H9 (cell line): ENCODE results near the gene ZNF831. TPM values are rescaled to one million over a fixed set of nuclear protein-coding genes. Genes with fewer than 3 reads are reported as not detected.

Experiments
- DNase-seq: peaks from one replicate; pipeline ENCODE4 v3.0.0-alpha.2; 2017
- H2AFZ ChIP-seq: one replicate; pipeline ENCODE4 v1.6.1; 2013; ENCODE audit warnings: mild to moderate bottlenecking, low read length, control low read depth, moderate library complexity
- H2AK5ac ChIP-seq: 2 replicates; pipeline ENCODE4 v1.6.1; 2013; ENCODE audit warnings: low read length, control low read depth, mixed read lengths; ENCODE audit not compliant: insufficient read length
- H2BK120ac ChIP-seq: one replicate; pipeline ENCODE4 v1.6.1; 2013; ENCODE audit warnings: low read depth, mild to moderate bottlenecking, low read length, control low read depth, inconsistent platforms; ENCODE audit not compliant: poor library complexity, severe bottlenecking
- H2BK12ac ChIP-seq: 2 replicates; pipeline ENCODE4 v1.6.1; 2013; ENCODE audit warnings: low read length, control low read depth, mixed read lengths, low read depth; ENCODE audit not compliant: insufficient read length
- H2BK15ac ChIP-seq: 2 replicates; pipeline ENCODE4 v1.6.1; 2013; ENCODE audit warnings: low read depth, low read length, control low read depth
- H2BK20ac ChIP-seq: one replicate; pipeline ENCODE4 v1.6.1; 2013; ENCODE audit warnings: low read depth, mild to moderate bottlenecking, low read length, control low read depth, inconsistent platforms; ENCODE audit not compliant: poor library complexity, severe bottlenecking
- H2BK5ac ChIP-seq: 2 replicates; pipeline ENCODE4 v1.6.1; 2013; ENCODE audit warnings: low read length, control low read depth, mixed read lengths; ENCODE audit not compliant: insufficient read length
- H3K14ac ChIP-seq: 2 replicates; pipeline ENCODE4 v1.6.1; 2013; ENCODE audit warnings: low read length, control low read depth; ENCODE audit not compliant: insufficient read depth
- H3K18ac ChIP-seq: 2 replicates; pipeline ENCODE4 v1.6.1; 2013; ENCODE audit warnings: low read depth, mild to moderate bottlenecking, mixed read lengths, low read length, control low read depth; ENCODE audit not compliant: insufficient read length
- H3K23ac ChIP-seq: 2 replicates; pipeline ENCODE4 v1.6.1; 2013; ENCODE audit warnings: low read length, control low read depth, mixed read lengths, low read depth; ENCODE audit not compliant: insufficient read length
- H3K23me2 ChIP-seq: 2 replicates; pipeline ENCODE4 v1.6.1; 2013; ENCODE audit warnings: low read depth, mild to moderate bottlenecking, mixed read lengths, low read length, control low read depth; ENCODE audit not compliant: insufficient read length, poor library complexity, severe bottlenecking
- H3K27ac ChIP-seq: 2 replicates; pipeline ENCODE4 v1.5.1; 2013; ENCODE audit warnings: low read length, control low read depth, mixed read lengths, low read depth; ENCODE audit not compliant: insufficient read length
- H3K27me3 ChIP-seq: 2 replicates; pipeline ENCODE4 v1.6.1; 2013; ENCODE audit warnings: low read length, control low read depth, inconsistent platforms; ENCODE audit not compliant: insufficient read depth
- H3K4ac ChIP-seq: 2 replicates; pipeline ENCODE4 v1.6.1; 2013; ENCODE audit warnings: low read depth, mild to moderate bottlenecking, control low read depth, inconsistent platforms, low read length, moderate library complexity
- H3K4me1 ChIP-seq: 2 replicates; pipeline ENCODE4 v1.6.1; 2013; ENCODE audit warnings: low read length, control low read depth, inconsistent platforms; ENCODE audit not compliant: insufficient read depth
- H3K4me2 ChIP-seq: 2 replicates; pipeline ENCODE4 v1.6.1; 2013; ENCODE audit warnings: low read length, control low read depth, mixed read lengths; ENCODE audit not compliant: insufficient read length, insufficient read depth
- H3K56ac ChIP-seq: 2 replicates; pipeline ENCODE4 v1.6.1; 2013; ENCODE audit warnings: low read depth, mild to moderate bottlenecking, mixed read lengths, low read length, control low read depth; ENCODE audit not compliant: insufficient read length
- H3K79me1 ChIP-seq: 2 replicates; pipeline ENCODE4 v1.6.1; 2013; ENCODE audit warnings: low read depth, mild to moderate bottlenecking, moderate library complexity, low read length, control low read depth, inconsistent platforms; ENCODE audit not compliant: insufficient read depth, poor library complexity, severe bottlenecking
- H3K79me2 ChIP-seq: 2 replicates; pipeline ENCODE4 v1.6.1; 2013; ENCODE audit warnings: low read length, control low read depth, inconsistent platforms; ENCODE audit not compliant: insufficient read depth
- H3K9ac ChIP-seq: 2 replicates; pipeline ENCODE4 v1.6.1; 2013; ENCODE audit warnings: low read length, control low read depth, mixed read lengths; ENCODE audit not compliant: insufficient read length; ENCODE audit errors: extremely low read depth
- H3K9me3 ChIP-seq: one replicate; pipeline ENCODE4 v1.6.1; 2013; ENCODE audit warnings: low read depth, low read length, inconsistent platforms; ENCODE audit not compliant: control insufficient read depth
- H3T11ph ChIP-seq: one replicate; pipeline ENCODE4 v1.6.1; 2013; ENCODE audit warnings: mild to moderate bottlenecking, low read length, control low read depth, inconsistent platforms
- H4K20me1 ChIP-seq: one replicate; pipeline ENCODE4 v1.6.1; 2013; ENCODE audit not compliant: control insufficient read depth, insufficient read length, insufficient read depth
- H4K5ac ChIP-seq: 2 replicates; pipeline ENCODE4 v1.6.1; 2013; ENCODE audit warnings: low read depth, mild to moderate bottlenecking, mixed read lengths, low read length, control low read depth; ENCODE audit not compliant: insufficient read length
- H4K8ac ChIP-seq: replicated peaks from 2 replicates; pipeline ENCODE4 v1.6.1; 2013; ENCODE audit warnings: low read length, control low read depth, mixed read lengths, low read depth; ENCODE audit not compliant: insufficient read length
- H4K91ac ChIP-seq: 2 replicates; pipeline ENCODE4 v1.6.1; 2013; ENCODE audit warnings: low read depth, mild to moderate bottlenecking, moderate library complexity, mixed read lengths, low read length, control low read depth; ENCODE audit not compliant: insufficient read length
- H3K27ac Mint-ChIP-seq, 3 experiments: 2 replicates in 2 of 3; 3 replicates in 1 of 3; pipeline ENCODE4 v1.8.0; 2020 to 2021; ENCODE audit warnings: mixed read lengths in 3 of 3, mild to moderate bottlenecking in 1 of 3, moderate library complexity in 1 of 3
- H3K27me3 Mint-ChIP-seq: 2 replicates; pipeline ENCODE4 v1.8.0; 2021; ENCODE audit warnings: low read depth, mild to moderate bottlenecking, moderate library complexity, mixed read lengths
- H3K36me3 Mint-ChIP-seq, 3 experiments: 2 replicates in 2 of 3; 3 replicates in 1 of 3; pipeline ENCODE4 v1.8.0; 2020 to 2021; ENCODE audit warnings: low read depth in 3 of 3, mixed read lengths in 3 of 3; ENCODE audit not compliant: insufficient read depth in 1 of 3
- H3K4me1 Mint-ChIP-seq, 2 experiments: 2 replicates each; pipeline ENCODE4 v1.8.0; 2020; ENCODE audit warnings: mixed read lengths in 2 of 2
- H3K4me3 Mint-ChIP-seq, 2 experiments: 2 replicates in 1 of 2; 3 replicates in 1 of 2; pipeline ENCODE4 v1.8.0; 2020 to 2021; ENCODE audit warnings: mild to moderate bottlenecking in 2 of 2, mixed read lengths in 2 of 2, moderate library complexity in 1 of 2
- H3K9me3 Mint-ChIP-seq, 2 experiments: 2 replicates in 1 of 2; 3 replicates in 1 of 2; pipeline ENCODE4 v1.8.0; 2020; ENCODE audit warnings: mild to moderate bottlenecking in 2 of 2, mixed read lengths in 2 of 2, moderate library complexity in 1 of 2
- CTCF ChIP-seq: fragments of 200-600 bp; sonication (generic); conservative IDR thresholded peaks from 3 replicates; pipeline ENCODE4 v1.8.0; 2021; ENCODE audit warnings: antibody characterized with exemption, mild to moderate bottlenecking
- WGBS: extraction: QIAGEN DNeasy Blood & Tissue Kit; methylation state at CpG from one replicate; pipeline ENCODE4 v1.1.7; 2013; ENCODE audit warnings: missing lambda C conversion rate, low lambda C conversion rate, mixed read lengths; ENCODE audit not compliant: insufficient read length; ENCODE audit errors: extremely low coverage; 5-methylcytosine and 5-hydroxymethylcytosine counted together
- total RNA-seq: library from RNA; stranded (reverse); gene quantifications from 2 replicates; pipeline ENCODE4 v1.2.1, GENCODE V29; 2021

ZNF831 gene
- total RNA-seq, 1 experiment from 2014 or later, result not detected

- no peak overlapping the region for H4K91ac ChIP-seq
- Mint-ChIP-seq H3K27ac (no peak overlapping the region), H3K4me3 (no peak overlapping the region), H3K36me3 (no peaks in the 10 kb centered on the region), H3K4me1 (no peaks in the 10 kb centered on the region), H3K27me3 (peaks cover 4% of the 10 kb centered on the region), H3K9me3 (no peaks in the 10 kb centered on the region; a peak in 1 of 5 replicates)
- H3K4me1 ChIP-seq, result no peaks in the 10 kb centered on the region
- no peak overlapping the region for H3K18ac ChIP-seq
- H3K14ac ChIP-seq, result no peak overlapping the region
- H4K8ac ChIP-seq, result no peak overlapping the region
- no peak overlapping the region for H3K56ac ChIP-seq
- no peak overlapping the region for H3T11ph ChIP-seq
- H4K20me1 ChIP-seq, result no peaks in the 10 kb centered on the region
- H4K5ac ChIP-seq, result no peak overlapping the region
- no peak for TF ChIP-seq CTCF
- no peak overlapping the region for H2AK5ac ChIP-seq
- WGBS, result no CpG with 5 or more reads among the region's 18 CpGs
- H3K9me3 ChIP-seq, result no peaks in the 10 kb centered on the region
- H2BK5ac ChIP-seq, result no peak overlapping the region
- no peaks in the 10 kb centered on the region for H3K79me2 ChIP-seq
- no peaks in the 10 kb centered on the region for H3K79me1 ChIP-seq
- H2BK12ac ChIP-seq, result no peak overlapping the region
- no peak overlapping the region for H3K9ac ChIP-seq
- no peak overlapping the region for H2AFZ ChIP-seq
- no peak overlapping the region for H2BK15ac ChIP-seq
- H3K27ac ChIP-seq, result no peak overlapping the region
- H3K4me2 ChIP-seq, result no peak overlapping the region
- H3K27me3 ChIP-seq, result no peaks in the 10 kb centered on the region
- no peak overlapping the region for H2BK120ac ChIP-seq
- H3K23me2 ChIP-seq, result no peaks in the 10 kb centered on the region
- H3K23ac ChIP-seq, result no peak overlapping the region
- DNase-seq, result no peak
- no peak overlapping the region for H3K4ac ChIP-seq
- H2BK20ac ChIP-seq, result no peak overlapping the region
These were observed 31.8 kb downstream of the ZNF831 start for GRCh38 chr20:59195316-59195993.
